Measurements from ENCODE around the gene MEIOSIN.
A peak's percentile ranks its signal among the peaks of the same experiment; 100 is the strongest.

Gene MEIOSIN

GRCh38 chr19:45790942-45791341, 57.7 kb downstream of the MEIOSIN start:
- Histone ChIP-seq H3K4me2 (ENCODE audit: low read length) (peak overlapping the region; percentile 100), H3K27me3 (ENCODE audit: low read depth, low read length) (no peaks in the 10 kb centered on the region), H3K9ac (ENCODE audit: low read length) (no peak overlapping the region), H3K4me1 (ENCODE audit: low read length) (peaks cover 26% of the 10 kb centered on the region), H3K4me3 (ENCODE audit: low read length) (peak overlapping the region; percentile 90; the same call in 1 of the 2 replicates), H3K27ac (ENCODE audit: low read length) (no peak overlapping the region), H4K20me1 (ENCODE audit: insufficient read depth, low read length) (peaks cover 14% of the 10 kb centered on the region), H2AFZ (ENCODE audit: low read depth, low read length) (no peak overlapping the region), H3K9me3 (ENCODE audit: insufficient read depth, low read length) (no peaks in the 10 kb centered on the region), H3K36me3 (replicated peaks; ENCODE audit: low read depth, low read length) (peaks cover 27% of the 10 kb centered on the region), H3K79me2 (ENCODE audit: low read length) (peaks cover 15% of the 10 kb centered on the region)
- TF ChIP-seq EZH2phosphoT487 (IDR thresholded peaks at IDR 0.05; ENCODE audit: low read depth) (no peak), CTCF (IDR thresholded peaks at IDR 0.05; ENCODE audit: low read depth, low read length) (no peak)

- peaks cover 21% of the 10 kb centered on the region for H3K36me3 ChIP-seq (replicated peaks; ENCODE audit: low read depth, low read length)
- peaks cover 15% of the 10 kb centered on the region for H3K79me2 ChIP-seq (ENCODE audit: low read length)
- no peak overlapping the region for H3K27ac ChIP-seq (ENCODE audit: low read length)
- no peaks in the 10 kb centered on the region for H3K9me3 ChIP-seq (ENCODE audit: insufficient read depth, low read length)
- H3K27me3 ChIP-seq (ENCODE audit: low read depth, low read length) = no peaks in the 10 kb centered on the region
- H2AFZ ChIP-seq (ENCODE audit: low read depth, low read length) = no peak overlapping the region
- TF ChIP-seq EZH2phosphoT487 (IDR thresholded peaks at IDR 0.05; ENCODE audit: low read depth) (no peak), CTCF (IDR thresholded peaks at IDR 0.05; ENCODE audit: low read depth, low read length) (no peak)
- peaks cover 14% of the 10 kb centered on the region for H4K20me1 ChIP-seq (ENCODE audit: insufficient read depth, low read length)
- peak overlapping the region; percentile 92 for H3K9ac ChIP-seq (ENCODE audit: low read length)
- H3K4me3 ChIP-seq (ENCODE audit: low read length) = peak overlapping the region; percentile 90
- H3K4me2 ChIP-seq (ENCODE audit: low read length) = peak overlapping the region; percentile 100
- H3K4me1 ChIP-seq (ENCODE audit: low read length) = peaks cover 28% of the 10 kb centered on the region
Observed at GRCh38 chr19:45791744-45792469, 58.7 kb downstream of the MEIOSIN start.

DNA sequence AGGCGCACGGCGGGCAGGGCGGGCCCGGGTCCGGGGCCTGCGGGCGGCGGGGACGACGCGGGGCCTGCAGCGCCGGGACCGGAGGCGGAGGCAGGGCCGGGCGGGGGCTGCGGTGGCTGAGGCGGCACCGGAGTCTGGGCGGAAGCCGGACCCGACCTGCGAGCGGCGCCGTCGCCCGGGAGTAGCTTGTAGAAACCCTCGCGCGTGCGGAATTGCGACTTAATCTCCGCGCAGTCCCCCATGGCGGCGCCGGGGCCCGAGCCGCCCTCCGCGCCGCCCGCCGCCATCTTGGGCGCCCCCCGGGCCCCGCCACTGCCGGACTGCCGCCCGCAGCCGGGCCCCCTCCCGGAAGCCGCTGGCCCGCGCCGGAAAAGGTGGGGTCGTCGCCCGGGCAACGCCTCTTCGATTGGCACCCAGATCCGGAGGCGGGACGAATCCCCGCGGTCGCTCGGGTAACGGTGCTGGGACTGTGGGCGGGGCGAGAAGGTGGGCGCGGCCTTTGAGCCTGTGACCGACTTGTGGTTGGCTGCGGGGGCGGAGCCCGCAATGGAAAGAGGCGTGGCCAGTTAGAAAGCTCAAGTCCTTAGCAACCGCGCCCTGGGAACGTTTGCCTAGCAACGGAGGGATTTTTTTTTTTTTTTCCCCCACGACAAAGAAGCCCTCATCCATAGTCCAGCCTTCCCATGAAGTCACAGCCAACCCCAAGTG, 59.4 kb downstream of the MEIOSIN start, which contains the start of gene DMWD:
TSS of gene DMWD (minus strand) at position 376 of the 708 bp plus-strand sequence. CDS start at position 287, 89 bp downstream.
- Histone ChIP-seq H3K79me2 (ENCODE audit: low read length) (peaks cover 15% of the 10 kb centered on the region), H3K27ac (ENCODE audit: low read length) (no peak within 1 kb of the TSS), H3K9me3 (ENCODE audit: insufficient read depth, low read length) (no peaks in the 10 kb centered on the region), H3K9ac (ENCODE audit: low read length) (peak within 1 kb of the TSS; percentile 92), H3K36me3 (replicated peaks; ENCODE audit: low read depth, low read length) (peaks cover 14% of the 10 kb centered on the region), H4K20me1 (ENCODE audit: insufficient read depth, low read length) (peaks cover 14% of the 10 kb centered on the region), H3K4me2 (ENCODE audit: low read length) (peak within 1 kb of the TSS; percentile 100), H3K4me3 (ENCODE audit: low read length) (peak within 1 kb of the TSS; percentile 90), H2AFZ (ENCODE audit: low read depth, low read length) (no peak within 1 kb of the TSS), H3K4me1 (ENCODE audit: low read length) (peaks cover 29% of the 10 kb centered on the region), H3K27me3 (ENCODE audit: low read depth, low read length) (no peaks in the 10 kb centered on the region)
- TF ChIP-seq EZH2phosphoT487 (IDR thresholded peaks at IDR 0.05; ENCODE audit: low read depth) = no peak
- TF ChIP-seq CTCF (IDR thresholded peaks at IDR 0.05; ENCODE audit: low read depth, low read length) = no peak

DNA sequence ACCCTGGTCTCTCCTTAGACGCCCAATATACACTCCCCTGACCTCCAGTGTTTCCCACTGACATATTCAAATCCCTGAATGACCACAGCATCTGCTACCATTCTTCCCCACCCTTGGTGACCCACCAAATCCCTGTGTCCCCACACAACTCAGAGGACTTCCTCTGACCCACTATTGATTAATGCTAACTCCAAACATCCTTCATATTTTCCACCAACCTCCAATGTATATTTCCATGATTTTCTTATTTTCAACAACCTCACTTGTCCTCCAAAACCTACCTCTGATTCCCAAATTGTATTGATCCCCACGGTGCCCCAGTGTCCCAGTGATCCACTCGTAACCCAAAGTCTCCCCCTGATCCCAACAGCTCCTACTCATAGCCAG, 59.9 kb downstream of the MEIOSIN start:
- Histone ChIP-seq H3K36me3 (replicated peaks; ENCODE audit: low read depth, low read length) (peaks cover 14% of the 10 kb centered on the region), H4K20me1 (ENCODE audit: insufficient read depth, low read length) (peaks cover 14% of the 10 kb centered on the region), H3K27ac (ENCODE audit: low read length) (no peak overlapping the region), H3K9me3 (ENCODE audit: insufficient read depth, low read length) (no peaks in the 10 kb centered on the region), H3K4me2 (ENCODE audit: low read length) (peak overlapping the region; percentile 44), H3K4me1 (ENCODE audit: low read length) (peaks cover 29% of the 10 kb centered on the region), H2AFZ (ENCODE audit: low read depth, low read length) (no peak overlapping the region), H3K9ac (ENCODE audit: low read length) (no peak overlapping the region), H3K79me2 (ENCODE audit: low read length) (peaks cover 15% of the 10 kb centered on the region), H3K27me3 (ENCODE audit: low read depth, low read length) (no peaks in the 10 kb centered on the region), H3K4me3 (ENCODE audit: low read length) (peak overlapping the region; percentile 49)
- no peak for TF ChIP-seq CTCF (IDR thresholded peaks at IDR 0.05; ENCODE audit: low read depth, low read length)
- TF ChIP-seq EZH2phosphoT487 (IDR thresholded peaks at IDR 0.05; ENCODE audit: low read depth) = no peak
